GM12878 (cell line): ENCODE results near the gene PRKAG2. TPM values are rescaled to one million over a fixed set of nuclear protein-coding genes. Genes with fewer than 3 reads are reported as not detected.

Source experiments
- ATAC-seq: fragments of 200-7000 bp; cut with Tn5 transposase; 3 replicates; pipeline ENCODE4 v1.9.1; 2020; ENCODE audit warnings: mild to moderate bottlenecking, moderate library complexity
- BruUV-seq: library from RNA; stranded (reverse); fragments of 400-500 nt; replicated peaks from 2 replicates; lab custom pipeline; 2021; lab: Mats Ljungman, UMichigan
- CTCF ChIA-PET: fragments of 300-600 bp; sonication (Branson Sonifier 250); formaldehyde crosslinking; extraction: SDS; loops from one replicate; lab custom pipeline; 2021; ENCODE audit warnings: inconsistent platforms; lab: Yijun Ruan, JAX
- POLR2A ChIA-PET: fragments of 350-600 bp; formaldehyde crosslinking; extraction: SDS; loops from one replicate; lab custom pipeline; 2021; ENCODE audit warnings: inconsistent platforms; lab: Charles Lee
- RAD21 ChIA-PET: fragments of 300-600 bp; sonication (Branson Sonifier 250); formaldehyde crosslinking; loops from one replicate; lab custom pipeline; 2023; ENCODE audit warnings: antibody characterized with exemption; ENCODE audit not compliant: unreplicated experiment; lab: Charles Lee
- SMC1A ChIA-PET: fragments of 300-600 bp; sonication (Branson Sonifier 250); formaldehyde crosslinking; loops from one replicate; lab custom pipeline; 2023; ENCODE audit not compliant: unreplicated experiment, uncharacterized antibody; lab: Charles Lee
- DNase-seq: peaks from one replicate; pipeline ENCODE4 v3.0.0-alpha.2; 2011; ENCODE audit warnings: low read depth, low spot score
- FAIRE-seq: peaks from 3 replicates; lab custom pipeline; 2011; peaks lifted over from hg19 to GRCh38; lab: Jason Lieb, UNC
- H2AFZ ChIP-seq: 2 replicates; pipeline ENCODE4 v1.6.0; 2011; ENCODE audit warnings: low read depth, low read length, control low read depth; ENCODE audit not compliant: control insufficient read depth
- H3K27ac ChIP-seq: 2 replicates; pipeline ENCODE4 v1.5.1; 2011; ENCODE audit warnings: control low read depth; ENCODE audit not compliant: control insufficient read depth, insufficient read depth
- H3K27me3 ChIP-seq, 2 experiments: replicated peaks in 1 of 2; 2 replicates each; pipeline versions ENCODE4 v1.6.0 to v1.6.1; 2011; ENCODE audit warnings: low read length in 1 of 2; ENCODE audit not compliant: control insufficient read depth in 2 of 2, insufficient read depth in 2 of 2
- H3K36me3 ChIP-seq, 2 experiments: 2 replicates each; pipeline ENCODE4 v1.5.1; 2011; ENCODE audit warnings: low read length in 1 of 2; ENCODE audit not compliant: control insufficient read depth in 2 of 2, insufficient read depth in 2 of 2
- H3K4me1 ChIP-seq: 2 replicates; pipeline ENCODE4 v1.6.1; 2011; ENCODE audit warnings: mild to moderate bottlenecking, low read length, moderate library complexity, mixed read lengths; ENCODE audit not compliant: control insufficient read depth, insufficient read depth
- H3K4me2 ChIP-seq: 2 replicates; pipeline ENCODE4 v1.6.0; 2011; ENCODE audit warnings: control low read depth; ENCODE audit not compliant: control insufficient read depth, insufficient read depth
- H3K4me3 ChIP-seq: fragments of 200-600 bp; sonication (generic); 2 replicates; pipeline ENCODE4 v1.5.1; 2016
- H3K79me2 ChIP-seq: 2 replicates; pipeline ENCODE4 v1.6.0; 2011; ENCODE audit warnings: low read length; ENCODE audit not compliant: control insufficient read depth, insufficient read depth
- H3K9ac ChIP-seq: 2 replicates; pipeline ENCODE4 v1.8.0; 2011; ENCODE audit warnings: low read length, control low read depth, mixed read lengths; ENCODE audit not compliant: control insufficient read depth, insufficient read depth
- H3K9me3 ChIP-seq: replicated peaks from 3 replicates; pipeline ENCODE4 v1.5.1; 2011; ENCODE audit warnings: mild to moderate bottlenecking, low read length; ENCODE audit not compliant: control insufficient read depth, insufficient read depth
- H4K20me1 ChIP-seq: 2 replicates; pipeline ENCODE4 v1.6.0; 2011; ENCODE audit not compliant: control insufficient read depth, insufficient read depth
- ATF7 ChIP-seq: fragments of 450-650 bp; IDR thresholded peaks from 2 replicates; pipeline ENCODE4 v1.6.1; 2016; ENCODE audit warnings: low read depth, mild to moderate bottlenecking
- BACH1 ChIP-seq: fragments of 450-650 bp; IDR thresholded peaks from 2 replicates; pipeline ENCODE4 v1.6.1; 2017; ENCODE audit warnings: mild to moderate bottlenecking, borderline replicate concordance
- BCL11A ChIP-seq: IDR thresholded peaks from 2 replicates; pipeline ENCODE4 v1.6.1; 2011; ENCODE audit warnings: low read depth, low read length
- BRCA1 ChIP-seq: IDR thresholded peaks from 2 replicates; pipeline ENCODE4 v1.6.1; 2011; ENCODE audit warnings: low read depth, low read length, improper control_type of control experiment
- CHD1 ChIP-seq: IDR thresholded peaks from 2 replicates; pipeline ENCODE4 v1.6.1; 2012; ENCODE audit warnings: low read depth, low read length, improper control_type of control experiment
- E2F8 ChIP-seq: fragments of 450-650 bp; IDR thresholded peaks from 2 replicates; pipeline ENCODE4 v1.6.1; 2018; ENCODE audit warnings: mild to moderate bottlenecking, low read depth, moderate library complexity; ENCODE audit not compliant: partially characterized antibody
- EGR1 ChIP-seq, 2 experiments: IDR thresholded peaks; 1 replicate in 1 of 2; 2 replicates in 1 of 2; pipeline ENCODE4 v1.6.1; 2011 to 2012; ENCODE audit warnings: low read depth in 2 of 2, low read length in 2 of 2, borderline replicate concordance in 1 of 2, mild to moderate bottlenecking in 1 of 2, moderate library complexity in 1 of 2
- NFIC ChIP-seq: IDR thresholded peaks from 2 replicates; pipeline ENCODE4 v1.6.1; 2012; ENCODE audit warnings: low read depth, mild to moderate bottlenecking, inconsistent platforms, low read length, moderate library complexity
- NFYB ChIP-seq: IDR thresholded peaks from 2 replicates; pipeline ENCODE4 v1.6.1; 2011; ENCODE audit warnings: low read depth, mild to moderate bottlenecking, low read length, improper control_type of control experiment, moderate library complexity; ENCODE audit not compliant: insufficient read depth
- RELA ChIP-seq: fragments of 450-650 bp; IDR thresholded peaks from 2 replicates; pipeline ENCODE4 v1.8.0; 2014; ENCODE audit warnings: borderline replicate concordance; ENCODE audit not compliant: partially characterized antibody
- SREBF1 ChIP-seq: IDR thresholded peaks from 2 replicates; pipeline ENCODE4 v1.6.1; 2012; ENCODE audit warnings: mild to moderate bottlenecking, low read length
- TCF12 ChIP-seq: IDR thresholded peaks from 2 replicates; pipeline ENCODE4 v1.6.1; 2011; ENCODE audit warnings: low read depth, mild to moderate bottlenecking, low read length
- YY1 ChIP-seq: IDR thresholded peaks from 2 replicates; pipeline ENCODE4 v1.6.1; 2011; ENCODE audit warnings: low read depth, mild to moderate bottlenecking, low read length
- ZBED1 ChIP-seq: IDR thresholded peaks from 2 replicates; pipeline ENCODE4 v1.6.1; 2016; ENCODE audit warnings: borderline replicate concordance
- ZBTB40 ChIP-seq: fragments of 450-650 bp; IDR thresholded peaks from 2 replicates; pipeline ENCODE4 v1.6.1; 2016; ENCODE audit warnings: mild to moderate bottlenecking, moderate library complexity, borderline replicate concordance
- WGBS: methylation state at CpG from one replicate; pipeline ENCODE4 v1.1.6; 2016; ENCODE audit warnings: low lambda C conversion rate; ENCODE audit not compliant: insufficient replicate concordance, insufficient coverage; ENCODE audit errors: missing lambda C conversion rate; 5-methylcytosine and 5-hydroxymethylcytosine counted together
- in situ Hi-C: fragments of 300-500 bp; cut with MboI; formaldehyde crosslinking; loops from 9 replicates; pipeline ENCODE4 v1.14.3; 2018; ENCODE audit warnings: mixed read lengths
- intact Hi-C: fragments of 100-400 bp; cut with micrococcal nuclease; formaldehyde crosslinking; loops from one replicate; pipeline ENCODE4 v1.14.2; 2022; ENCODE audit not compliant: unreplicated experiment
- polyA plus RNA-seq, 11 experiments: library from polyadenylated mRNA; depleted of rRNA in 4 of 11; unstranded in 6 of 11; stranded (reverse) in 5 of 11; fragments of >200 nt; fragmentation: Nextera tagmentation in 4 of 11; fragmentation: Illumina TruSeq in 1 of 11; extraction: Ambion mirVana in 4 of 11; extraction: Trizol in 1 of 11; gene quantifications; 1 replicate in 1 of 11; 2 replicates in 10 of 11; pipeline versions ENCODE4 v1.2.1 to v1.2.3, GENCODE V29; 2011 to 2016; ENCODE audit warnings: inconsistent platforms in 2 of 11, missing spikeins in 2 of 11, low read depth in 1 of 11
- total RNA-seq, 4 experiments: library from RNA; depleted of rRNA in 3 of 4; stranded (reverse); fragments of >200 nt in 3 of 4; fragmentation: Illumina TruSeq in 1 of 4; extraction: Trizol in 1 of 4; gene quantifications; 2 replicates each; pipeline versions ENCODE4 v1.2.1 to v1.2.3, GENCODE V29; 2013 to 2021

The PRKAG2 gene
- total and polyA plus RNA-seq, 10 of the 15 experiments (the other 5 are each of a cell fraction or from before 2014, with no cell fraction given), result 3.4 to 8.9 (median 6.8) TPM

- Histone ChIP-seq H3K9me3 (no peaks in the 10 kb centered on the region), H3K27me3 (peaks cover 0 to 1% of the 10 kb centered on the region in 2 experiments; a peak in 1 of 4 replicates), H3K36me3 (no peaks in the 10 kb centered on the region), H3K4me1 (no peaks in the 10 kb centered on the region), H3K4me2 (no peak overlapping the region), H2AFZ (no peak overlapping the region), H3K4me3 (no peak overlapping the region), H3K79me2 (no peaks in the 10 kb centered on the region), H4K20me1 (no peaks in the 10 kb centered on the region), H3K9ac (no peak overlapping the region), H3K27ac (no peak overlapping the region)
- CTCF ChIA-PET, result no interaction called here
- ATAC-seq (no peak), DNase-seq (no peak), FAIRE-seq (no peak)
- whole genome bisulfite sequencing, result 76% methylated on average over 4 of the region's 4 CpGs
- intact Hi-C loops, result no loop called here
- RAD21 ChIA-PET, result no interaction called here
- in situ Hi-C loops, result no loop called here
- SMC1A ChIA-PET, result no interaction called here
- BruUV-seq, result no TSS peak
- TF ChIP-seq ZBTB40 (no peak), RELA (no peak), ATF7 (no peak), E2F8 (no peak), BCL11A (no peak), SREBF1 (no peak), BRCA1 (no peak), ZBED1 (no peak), BACH1 (no peak), YY1 (no peak), TCF12 (no peak), CHD1 (no peak), NFIC (no peak), EGR1 (IDR thresholded peaks at IDR 0.05; ENCODE audit: borderline replicate concordance in 1 of 2, low read depth in 2 of 2, low read length in 2 of 2) (no peak), NFYB (no peak)
- POLR2A ChIA-PET, result no interaction called here
These were observed 55.7 kb downstream of the PRKAG2 start for GRCh38 chr7:151821226-151821625.
